NB4 (cell line): ENCODE results near the gene BICD2.

ENCODE experiments used
- CTCF ChIP-seq: IDR thresholded peaks from one replicate; pipeline ENCODE4 v1.5.1; 2012; ENCODE audit warnings: low read depth, low read length
- POLR2A ChIP-seq: IDR thresholded peaks from 2 replicates; pipeline ENCODE4 v1.6.1; 2011; ENCODE audit warnings: mild to moderate bottlenecking; ENCODE audit not compliant: insufficient read length; ENCODE audit errors: extremely low read depth

GRCh38 chr9:92762196-92762595 lies 2.4 kb downstream of the BICD2 start:
- TF ChIP-seq CTCF = no peak
- no peak for TF ChIP-seq POLR2A
